ENCODE measurements around the gene TMEM132A.

Gene TMEM132A

GRCh38 chr11:60936467-60937143 is 12.3 kb downstream of the TMEM132A start:
- no peak for DNase-seq (ENCODE audit: low read depth, low spot score)

GRCh38 chr11:60937144-60937527 is 12.9 kb downstream of the TMEM132A start:
- DNase-seq (ENCODE audit: low read depth, low spot score): no peak

- no peak for DNase-seq (ENCODE audit: low read depth, low spot score)
Measured at GRCh38 chr11:60937811-60938210, 13.6 kb downstream of the TMEM132A start.

- no peak for DNase-seq (ENCODE audit: low read depth, low spot score)
Measured at GRCh38 chr11:60938500-60938899, 14.2 kb downstream of the TMEM132A start.

GRCh38 chr11:60939301-60939700 is 15.0 kb downstream of the TMEM132A start:
- no peak for DNase-seq (ENCODE audit: low read depth, low spot score)

- DNase-seq (ENCODE audit: low read depth, low spot score): no peak
Measured at GRCh38 chr11:60939855-60940254, 15.6 kb downstream of the TMEM132A start.

- no peak for DNase-seq (ENCODE audit: low read depth, low spot score)
Measured at GRCh38 chr11:60941371-60942119, 17.3 kb downstream of the TMEM132A start.

GRCh38 chr11:60942219-60942618 is 18.0 kb downstream of the TMEM132A start:
- DNase-seq (ENCODE audit: low read depth, low spot score): no peak

GRCh38 chr11:60942970-60943565 is 18.8 kb downstream of the TMEM132A start:
- no peak for DNase-seq (ENCODE audit: low read depth, low spot score)

GRCh38 chr11:60944490-60945294 is 20.4 kb downstream of the TMEM132A start:
- DNase-seq (ENCODE audit: low read depth, low spot score): no peak

GRCh38 chr11:60945295-60945667 is 21.0 kb downstream of the TMEM132A start:
- DNase-seq (ENCODE audit: low read depth, low spot score): no peak

GRCh38 chr11:60946601-60947264 is 22.5 kb downstream of the TMEM132A start:
- DNase-seq (ENCODE audit: low read depth, low spot score): no peak

- DNase-seq (ENCODE audit: low read depth, low spot score): no peak
Measured at GRCh38 chr11:60947700-60948099, 23.4 kb downstream of the TMEM132A start.

- no peak for DNase-seq (ENCODE audit: low read depth, low spot score)
Measured at GRCh38 chr11:60948250-60948649, 24.0 kb downstream of the TMEM132A start.

GRCh38 chr11:60950024-60950423 is 25.8 kb downstream of the TMEM132A start:
- DNase-seq (ENCODE audit: low read depth, low spot score): no peak

GRCh38 chr11:60950933-60951605 is 26.8 kb downstream of the TMEM132A start:
- DNase-seq (ENCODE audit: low read depth, low spot score): no peak

- no peak for DNase-seq (ENCODE audit: low read depth, low spot score)
Measured at GRCh38 chr11:60951606-60951903, 27.3 kb downstream of the TMEM132A start.

GRCh38 chr11:60951904-60952741 is 27.9 kb downstream of the TMEM132A start, which contains the start of gene SLC15A3:
Gene SLC15A3 (minus strand): TSS chr11:60952176. CDS start chr11:60951551, 625 bp downstream.
- no peak for DNase-seq (ENCODE audit: low read depth, low spot score)

- no peak for DNase-seq (ENCODE audit: low read depth, low spot score)
Measured at GRCh38 chr11:60952742-60953170, 28.5 kb downstream of the TMEM132A start.

- DNase-seq (ENCODE audit: low read depth, low spot score): no peak
Measured at GRCh38 chr11:60953781-60954180, 29.5 kb downstream of the TMEM132A start.
